ENCODE measurements around the gene SCOC.
"Not testable (repeated sequence)": the region's sequence is repeated elsewhere in the genome, so short reads cannot be mapped to it uniquely, and the experiment has no call there.

The SCOC gene

GRCh38 chr4:140406292-140406691 is 32.8 kb downstream of the SCOC start:
- H3K4me3 ChIP-seq (ENCODE audit: low read depth, low read length) = no peak overlapping the region
- DNase-seq (ENCODE audit: low read depth) = no peak
- no peak for TF ChIP-seq CTCF (IDR thresholded peaks at IDR 0.05; ENCODE audit: low read depth, low read length, missing control alignments)

- no peak overlapping the region for H3K4me3 ChIP-seq (ENCODE audit: low read depth, low read length)
- no peak for TF ChIP-seq CTCF (IDR thresholded peaks at IDR 0.05; ENCODE audit: low read depth, low read length, missing control alignments)
- DNase-seq (ENCODE audit: low read depth) = no peak
Observed at GRCh38 chr4:140408974-140409373, 35.5 kb downstream of the SCOC start.

- not testable (repeated sequence) for DNase-seq (ENCODE audit: low read depth)
Observed at GRCh38 chr4:140413130-140413969, 39.9 kb downstream of the SCOC start.

GRCh38 chr4:140423106-140423505 is 49.7 kb downstream of the SCOC start:
- no peak for DNase-seq (ENCODE audit: low read depth)
- TF ChIP-seq CTCF (IDR thresholded peaks at IDR 0.05; ENCODE audit: low read depth, low read length, missing control alignments) = no peak
- H3K4me3 ChIP-seq (ENCODE audit: low read depth, low read length) = no peak overlapping the region

More at GRCh38 chr4:140413130-140413969, 39.9 kb downstream of the SCOC start:
- H3K4me3 ChIP-seq (ENCODE audit: low read depth, low read length) = not testable (repeated sequence)

- DNase-seq (ENCODE audit: low read depth) = no peak
- no peak for TF ChIP-seq CTCF (IDR thresholded peaks at IDR 0.05; ENCODE audit: low read depth, low read length, missing control alignments)
- peak overlapping the region; percentile 63 for H3K4me3 ChIP-seq (ENCODE audit: low read depth, low read length)
Observed at GRCh38 chr4:140426610-140427105, 53.2 kb downstream of the SCOC start.

GRCh38 chr4:140427106-140427918 is 53.9 kb downstream of the SCOC start, which contains the start of gene CLGN:
TSS of gene CLGN (minus strand) at chr4:140427648. CDS start at chr4:140413078, 14,570 bp downstream.
- peak within 1 kb of the TSS; percentile 63 for H3K4me3 ChIP-seq (ENCODE audit: low read depth, low read length)
- peak; percentile 30 for TF ChIP-seq CTCF (IDR thresholded peaks at IDR 0.05; ENCODE audit: low read depth, low read length, missing control alignments)
- DNase-seq (ENCODE audit: low read depth) = peak; percentile 16

- no peak for TF ChIP-seq CTCF (IDR thresholded peaks at IDR 0.05; ENCODE audit: low read depth, low read length, missing control alignments)
Observed at GRCh38 chr4:140427919-140428471, 54.5 kb downstream of the SCOC start.

More at GRCh38 chr4:140427919-140428471, 54.5 kb downstream of the SCOC start:
- DNase-seq (ENCODE audit: low read depth) = no peak
- peak overlapping the region; percentile 63; the same call in 1 of the 2 replicates for H3K4me3 ChIP-seq (ENCODE audit: low read depth, low read length)
